Measurements from ENCODE around the gene WFDC1.

Gene WFDC1

GRCh38 chr16:84349862-84350684, 55.4 kb downstream of the WFDC1 start:
- Histone ChIP-seq H2BK120ac (ENCODE audit: low read depth, low read length) (no peak overlapping the region), H3K4me3 (ENCODE audit: low read length) (no peak overlapping the region), H3K4ac (ENCODE audit: low read depth, low read length) (no peak overlapping the region), H3K18ac (ENCODE audit: low read length) (no peak overlapping the region), H3K36me3 (ENCODE audit: control insufficient read depth, insufficient read depth, low read length) (no peaks in the 10 kb centered on the region), H2BK5ac (ENCODE audit: low read length) (no peak overlapping the region), H3K23ac (ENCODE audit: low read length) (no peak overlapping the region), H3K56ac (ENCODE audit: low read length) (no peak overlapping the region), H3K79me2 (ENCODE audit: control insufficient read depth, insufficient read depth, low read length) (no peaks in the 10 kb centered on the region), H3K4me1 (ENCODE audit: control insufficient read depth, low read depth, low read length) (no peaks in the 10 kb centered on the region), H3K79me1 (ENCODE audit: low read length) (no peaks in the 10 kb centered on the region), H2AK5ac (ENCODE audit: low read length) (no peak overlapping the region), H4K5ac (ENCODE audit: low read length) (no peak overlapping the region), H3K4me2 (ENCODE audit: low read length) (no peak overlapping the region), H3K27ac (ENCODE audit: low read depth, low read length) (no peak overlapping the region), H4K8ac (ENCODE audit: low read depth, low read length) (no peak overlapping the region), H3K27me3 (ENCODE audit: insufficient read depth, low read length, poor library complexity) (no peaks in the 10 kb centered on the region), H3K9ac (ENCODE audit: low read length) (no peak overlapping the region), H2BK15ac (replicated peaks; ENCODE audit: low read depth) (no peak overlapping the region)
- WGBS (ENCODE audit: extremely low coverage, insufficient coverage, low lambda C conversion rate) = no CpG with 5 or more reads among the region's 11 CpGs
- no peak for DNase-seq

GRCh38 chr16:84350685-84351400, 56.2 kb downstream of the WFDC1 start:
- no peak overlapping the region for H3K23ac ChIP-seq (ENCODE audit: low read length)
- no peak for DNase-seq
- no peaks in the 10 kb centered on the region for H3K79me2 ChIP-seq (ENCODE audit: control insufficient read depth, insufficient read depth, low read length)
- H4K5ac ChIP-seq (ENCODE audit: low read length) = no peak overlapping the region
- no peak overlapping the region for H3K4me2 ChIP-seq (ENCODE audit: low read length)
- H3K4me1 ChIP-seq (ENCODE audit: control insufficient read depth, low read depth, low read length) = no peaks in the 10 kb centered on the region
- no peak overlapping the region for H3K4ac ChIP-seq (ENCODE audit: low read depth, low read length)
- H3K27ac ChIP-seq (ENCODE audit: low read depth, low read length) = no peak overlapping the region
- no peak overlapping the region for H2BK5ac ChIP-seq (ENCODE audit: low read length)
- no peak overlapping the region for H3K9ac ChIP-seq (ENCODE audit: low read length)
- H3K18ac ChIP-seq (ENCODE audit: low read length) = no peak overlapping the region
- H2BK15ac ChIP-seq (replicated peaks; ENCODE audit: low read depth) = no peak overlapping the region
- no peak overlapping the region for H3K4me3 ChIP-seq (ENCODE audit: low read length)
- H4K8ac ChIP-seq (ENCODE audit: low read depth, low read length) = no peak overlapping the region
- H2AK5ac ChIP-seq (ENCODE audit: low read length) = no peak overlapping the region
- H3K27me3 ChIP-seq (ENCODE audit: insufficient read depth, low read length, poor library complexity) = no peaks in the 10 kb centered on the region
- no CpG with 5 or more reads among the region's 16 CpGs for WGBS (ENCODE audit: extremely low coverage, insufficient coverage, low lambda C conversion rate)
- H3K56ac ChIP-seq (ENCODE audit: low read length) = no peak overlapping the region
- H3K36me3 ChIP-seq (ENCODE audit: control insufficient read depth, insufficient read depth, low read length) = no peaks in the 10 kb centered on the region
- H3K79me1 ChIP-seq (ENCODE audit: low read length) = no peaks in the 10 kb centered on the region
- H2BK120ac ChIP-seq (ENCODE audit: low read depth, low read length) = no peak overlapping the region

- no peak overlapping the region for H3K56ac ChIP-seq (ENCODE audit: low read length)
- no peak overlapping the region for H3K18ac ChIP-seq (ENCODE audit: low read length)
- no peak overlapping the region for H3K9ac ChIP-seq (ENCODE audit: low read length)
- H3K79me1 ChIP-seq (ENCODE audit: low read length) = no peaks in the 10 kb centered on the region
- no peak overlapping the region for H2BK120ac ChIP-seq (ENCODE audit: low read depth, low read length)
- no peak overlapping the region for H4K8ac ChIP-seq (ENCODE audit: low read depth, low read length)
- no peak overlapping the region for H4K5ac ChIP-seq (ENCODE audit: low read length)
- WGBS (ENCODE audit: extremely low coverage, insufficient coverage, low lambda C conversion rate) = no CpG with 5 or more reads among the region's 8 CpGs
- no peak overlapping the region for H3K4me2 ChIP-seq (ENCODE audit: low read length)
- no peaks in the 10 kb centered on the region for H3K4me1 ChIP-seq (ENCODE audit: control insufficient read depth, low read depth, low read length)
- no peak overlapping the region for H3K27ac ChIP-seq (ENCODE audit: low read depth, low read length)
- H3K4me3 ChIP-seq (ENCODE audit: low read length) = no peak overlapping the region
- no peak overlapping the region for H3K4ac ChIP-seq (ENCODE audit: low read depth, low read length)
- no peaks in the 10 kb centered on the region for H3K27me3 ChIP-seq (ENCODE audit: insufficient read depth, low read length, poor library complexity)
- H2BK15ac ChIP-seq (replicated peaks; ENCODE audit: low read depth) = no peak overlapping the region
- no peaks in the 10 kb centered on the region for H3K36me3 ChIP-seq (ENCODE audit: control insufficient read depth, insufficient read depth, low read length)
- DNase-seq = no peak
- no peak overlapping the region for H3K23ac ChIP-seq (ENCODE audit: low read length)
- H2BK5ac ChIP-seq (ENCODE audit: low read length) = no peak overlapping the region
- H2AK5ac ChIP-seq (ENCODE audit: low read length) = no peak overlapping the region
- no peaks in the 10 kb centered on the region for H3K79me2 ChIP-seq (ENCODE audit: control insufficient read depth, insufficient read depth, low read length)
These were observed 57.0 kb downstream of the WFDC1 start for GRCh38 chr16:84351630-84352029.

GRCh38 chr16:84354306-84354705, 59.6 kb downstream of the WFDC1 start:
- H3K27ac ChIP-seq (ENCODE audit: low read depth, low read length) = no peak overlapping the region
- H3K79me1 ChIP-seq (ENCODE audit: low read length) = no peaks in the 10 kb centered on the region
- H3K4me2 ChIP-seq (ENCODE audit: low read length) = no peak overlapping the region
- no peak overlapping the region for H2BK120ac ChIP-seq (ENCODE audit: low read depth, low read length)
- H3K36me3 ChIP-seq (ENCODE audit: control insufficient read depth, insufficient read depth, low read length) = no peaks in the 10 kb centered on the region
- H3K27me3 ChIP-seq (ENCODE audit: insufficient read depth, low read length, poor library complexity) = no peaks in the 10 kb centered on the region
- no peak overlapping the region for H4K5ac ChIP-seq (ENCODE audit: low read length)
- DNase-seq = no peak
- no peak overlapping the region for H3K18ac ChIP-seq (ENCODE audit: low read length)
- no peaks in the 10 kb centered on the region for H3K4me1 ChIP-seq (ENCODE audit: control insufficient read depth, low read depth, low read length)
- H3K23ac ChIP-seq (ENCODE audit: low read length) = no peak overlapping the region
- H3K4me3 ChIP-seq (ENCODE audit: low read length) = no peak overlapping the region
- no peak overlapping the region for H2BK15ac ChIP-seq (replicated peaks; ENCODE audit: low read depth)
- no CpG with 5 or more reads among the region's 6 CpGs for WGBS (ENCODE audit: extremely low coverage, insufficient coverage, low lambda C conversion rate)
- no peak overlapping the region for H3K4ac ChIP-seq (ENCODE audit: low read depth, low read length)
- H3K9ac ChIP-seq (ENCODE audit: low read length) = no peak overlapping the region
- H3K79me2 ChIP-seq (ENCODE audit: control insufficient read depth, insufficient read depth, low read length) = no peaks in the 10 kb centered on the region
- H4K8ac ChIP-seq (ENCODE audit: low read depth, low read length) = no peak overlapping the region
- no peak overlapping the region for H3K56ac ChIP-seq (ENCODE audit: low read length)
- H2BK5ac ChIP-seq (ENCODE audit: low read length) = no peak overlapping the region
- no peak overlapping the region for H2AK5ac ChIP-seq (ENCODE audit: low read length)

- H3K18ac ChIP-seq (ENCODE audit: low read length) = no peak overlapping the region
- no peak overlapping the region for H3K9ac ChIP-seq (ENCODE audit: low read length)
- H3K4ac ChIP-seq (ENCODE audit: low read depth, low read length) = no peak overlapping the region
- H2BK120ac ChIP-seq (ENCODE audit: low read depth, low read length) = no peak overlapping the region
- DNase-seq = no peak
- no peak overlapping the region for H2BK15ac ChIP-seq (replicated peaks; ENCODE audit: low read depth)
- no peaks in the 10 kb centered on the region for H3K79me2 ChIP-seq (ENCODE audit: control insufficient read depth, insufficient read depth, low read length)
- H3K36me3 ChIP-seq (ENCODE audit: control insufficient read depth, insufficient read depth, low read length) = no peaks in the 10 kb centered on the region
- H3K4me3 ChIP-seq (ENCODE audit: low read length) = no peak overlapping the region
- H4K5ac ChIP-seq (ENCODE audit: low read length) = no peak overlapping the region
- H3K79me1 ChIP-seq (ENCODE audit: low read length) = no peaks in the 10 kb centered on the region
- no peaks in the 10 kb centered on the region for H3K4me1 ChIP-seq (ENCODE audit: control insufficient read depth, low read depth, low read length)
- H3K23ac ChIP-seq (ENCODE audit: low read length) = no peak overlapping the region
- 100% methylated on average over 1 of the region's 2 CpGs for WGBS (ENCODE audit: extremely low coverage, insufficient coverage, low lambda C conversion rate)
- H2BK5ac ChIP-seq (ENCODE audit: low read length) = no peak overlapping the region
- H4K8ac ChIP-seq (ENCODE audit: low read depth, low read length) = no peak overlapping the region
- H3K27me3 ChIP-seq (ENCODE audit: insufficient read depth, low read length, poor library complexity) = no peaks in the 10 kb centered on the region
- no peak overlapping the region for H2AK5ac ChIP-seq (ENCODE audit: low read length)
- no peak overlapping the region for H3K27ac ChIP-seq (ENCODE audit: low read depth, low read length)
- no peak overlapping the region for H3K56ac ChIP-seq (ENCODE audit: low read length)
- H3K4me2 ChIP-seq (ENCODE audit: low read length) = no peak overlapping the region
These were observed 60.5 kb downstream of the WFDC1 start for GRCh38 chr16:84355149-84355548.
